H1 (cell line): Measurements from ENCODE around the gene MMP28. TPM values are rescaled to one million over a fixed set of nuclear protein-coding genes. Genes with fewer than 3 reads are reported as not detected.

ENCODE experiments used
- CTCF ChIA-PET: fragments of 300-600 bp; sonication (Branson Sonifier 250); formaldehyde crosslinking; loops from one replicate; lab custom pipeline; 2021; ENCODE audit not compliant: partially characterized antibody; lab: Charles Lee
- POLR2A ChIA-PET: fragments of 300-600 bp; sonication (Branson Sonifier 250); formaldehyde crosslinking; loops from one replicate; lab custom pipeline; 2021; ENCODE audit warnings: inconsistent platforms; ENCODE audit not compliant: partially characterized antibody; lab: Charles Lee
- DNase-seq, 2 experiments: peaks; one replicate each; pipeline versions ENCODE4 v3.0.0 to v3.0.0-alpha.2; 2010 to 2022; ENCODE audit warnings: low spot score in 2 of 2, low read depth in 1 of 2, mixed read lengths in 1 of 2
- FAIRE-seq: peaks from 2 replicates; lab custom pipeline; 2011; peaks lifted over from hg19 to GRCh38; lab: Jason Lieb, UNC
- H2AFZ ChIP-seq: 2 replicates; pipeline ENCODE4 v1.8.1; 2012; ENCODE audit warnings: low read length, inconsistent platforms
- H2AK5ac ChIP-seq: 2 replicates; pipeline ENCODE4 v1.6.1; 2013; ENCODE audit warnings: low read depth, low read length
- H2BK120ac ChIP-seq: replicated peaks from 2 replicates; pipeline ENCODE3; 2013; ENCODE audit warnings: low read depth, low read length, inconsistent platforms
- H2BK12ac ChIP-seq: 2 replicates; pipeline ENCODE4 v1.6.1; 2013; ENCODE audit warnings: low read depth, low read length
- H2BK15ac ChIP-seq: 2 replicates; pipeline ENCODE4 v1.6.1; 2013; ENCODE audit warnings: low read length
- H2BK20ac ChIP-seq: 2 replicates; pipeline ENCODE4 v1.6.1; 2013; ENCODE audit warnings: low read length
- H2BK5ac ChIP-seq: 2 replicates; pipeline ENCODE4 v1.6.1; 2013; ENCODE audit warnings: low read depth, low read length
- H3K14ac ChIP-seq: 2 replicates; pipeline ENCODE4 v1.6.1; 2013; ENCODE audit warnings: inconsistent platforms; ENCODE audit not compliant: insufficient read length
- H3K18ac ChIP-seq: 2 replicates; pipeline ENCODE4 v1.6.1; 2013; ENCODE audit warnings: low read length; ENCODE audit errors: extremely low read depth
- H3K23ac ChIP-seq: 2 replicates; pipeline ENCODE4 v1.6.1; 2013; ENCODE audit warnings: inconsistent platforms; ENCODE audit not compliant: insufficient read length
- H3K23me2 ChIP-seq: 2 replicates; pipeline ENCODE4 v1.6.1; 2013; ENCODE audit warnings: low read depth, low read length
- H3K27ac ChIP-seq: 2 replicates; pipeline ENCODE4 v1.6.1; 2011; ENCODE audit warnings: low read depth, low read length, inconsistent platforms
- H3K27me3 ChIP-seq, 4 experiments: replicated peaks in 1 of 4; 1 replicate in 1 of 4; 2 replicates in 3 of 4; pipeline versions ENCODE4 v1.6.1 to v1.8.1; 2011 to 2013; ENCODE audit warnings: low read length in 3 of 4, mild to moderate bottlenecking in 3 of 4, inconsistent platforms in 2 of 4, mixed read lengths in 2 of 4, moderate library complexity in 1 of 4; ENCODE audit not compliant: control insufficient read depth in 3 of 4, insufficient read depth in 3 of 4; ENCODE audit errors: extremely low read depth in 1 of 4
- H3K36me3 ChIP-seq, 4 experiments: 2 replicates each; pipeline versions ENCODE4 v1.6.1 to v1.8.1; 2011 to 2013; ENCODE audit warnings: mild to moderate bottlenecking in 4 of 4, low read length in 3 of 4, moderate library complexity in 2 of 4, control low read depth in 1 of 4, inconsistent platforms in 1 of 4; ENCODE audit not compliant: insufficient read depth in 4 of 4, control insufficient read depth in 2 of 4
- H3K4ac ChIP-seq: replicated peaks from 2 replicates; pipeline ENCODE3; 2013; ENCODE audit warnings: low read length, low read depth, mixed read lengths, inconsistent platforms; ENCODE audit not compliant: insufficient read length
- H3K4me1 ChIP-seq, 4 experiments: replicated peaks in 1 of 4; 1 replicate in 1 of 4; 2 replicates in 3 of 4; pipeline versions ENCODE4 v1.6.1 to v1.8.1; 2011 to 2013; ENCODE audit warnings: low read length in 3 of 4, inconsistent platforms in 2 of 4, mixed read lengths in 1 of 4; ENCODE audit not compliant: insufficient read depth in 4 of 4, control insufficient read depth in 3 of 4
- H3K4me2 ChIP-seq, 2 experiments: 2 replicates each; pipeline versions ENCODE4 v1.6.1 to v1.8.1; 2011 to 2013; ENCODE audit warnings: low read depth in 2 of 2, low read length in 2 of 2, control low read depth in 1 of 2, inconsistent platforms in 1 of 2, mild to moderate bottlenecking in 1 of 2; ENCODE audit not compliant: insufficient read depth in 1 of 2
- H3K4me3 ChIP-seq, 4 experiments: fragments of 200-600, 300-600 bp in 1 of 4; sonication (generic), shearing (Covaris generic), sonication (Bioruptor Twin) in 1 of 4; 2 replicates each; pipeline versions ENCODE4 v1.5.1 to v1.8.1; 2011 to 2016; ENCODE audit warnings: low read length in 4 of 4, low read depth in 3 of 4, control low read depth in 2 of 4, inconsistent platforms in 2 of 4, mild to moderate bottlenecking in 2 of 4, mixed read lengths in 1 of 4, moderate library complexity in 1 of 4; ENCODE audit not compliant: insufficient read depth in 2 of 4; ENCODE audit errors: extremely low read depth in 1 of 4
- H3K56ac ChIP-seq: replicated peaks from 2 replicates; pipeline ENCODE3; 2013; ENCODE audit warnings: low read depth, mild to moderate bottlenecking, mixed read lengths, low read length, inconsistent platforms; ENCODE audit not compliant: insufficient read length
- H3K79me1 ChIP-seq: 2 replicates; pipeline ENCODE4 v1.6.1; 2013; ENCODE audit warnings: low read depth, low read length, control low read depth
- H3K79me2 ChIP-seq, 2 experiments: 2 replicates each; pipeline versions ENCODE4 v1.6.1 to v1.8.1; 2012 to 2013; ENCODE audit warnings: low read length in 2 of 2, mild to moderate bottlenecking in 2 of 2, inconsistent platforms in 1 of 2; ENCODE audit not compliant: insufficient read depth in 2 of 2, control insufficient read depth in 1 of 2
- H3K9ac ChIP-seq, 4 experiments: replicated peaks in 1 of 4; 1 replicate in 1 of 4; 2 replicates in 3 of 4; pipeline versions ENCODE4 v1.6.1 to v1.8.1; 2011 to 2013; ENCODE audit warnings: low read depth in 3 of 4, low read length in 3 of 4, control low read depth in 2 of 4, mild to moderate bottlenecking in 2 of 4, moderate library complexity in 2 of 4, inconsistent platforms in 1 of 4; ENCODE audit errors: extremely low read depth in 1 of 4
- H3K9me3 ChIP-seq, 2 experiments: 2 replicates each; pipeline versions ENCODE4 v1.6.1 to v1.8.1; 2012 to 2013; ENCODE audit warnings: mild to moderate bottlenecking in 2 of 2, moderate library complexity in 2 of 2, control low read depth in 1 of 2, inconsistent platforms in 1 of 2, low read depth in 1 of 2, low read length in 1 of 2, mixed read lengths in 1 of 2; ENCODE audit not compliant: insufficient read depth in 2 of 2
- H4K20me1 ChIP-seq, 2 experiments: replicated peaks in 1 of 2; 2 replicates each; pipeline versions ENCODE3 to v1.8.1; 2011 to 2013; ENCODE audit warnings: inconsistent platforms in 2 of 2, low read length in 2 of 2, mild to moderate bottlenecking in 1 of 2; ENCODE audit not compliant: insufficient read depth in 2 of 2, control insufficient read depth in 1 of 2
- H4K5ac ChIP-seq: 2 replicates; pipeline ENCODE4 v1.6.1; 2013; ENCODE audit warnings: low read length, low read depth, mixed read lengths, inconsistent platforms; ENCODE audit not compliant: insufficient read length
- H4K8ac ChIP-seq: 2 replicates; pipeline ENCODE4 v1.8.0; 2013; ENCODE audit warnings: mild to moderate bottlenecking, moderate library complexity, low read length, inconsistent platforms; ENCODE audit not compliant: insufficient read depth; ENCODE audit errors: extremely low read depth
- H4K91ac ChIP-seq: replicated peaks from 2 replicates; pipeline ENCODE3; 2013; ENCODE audit warnings: low read length, mixed read lengths, inconsistent platforms; ENCODE audit not compliant: insufficient read length
- EZH2 ChIP-seq: fragments of 200-600 bp; sonication (generic); IDR thresholded peaks from 2 replicates; pipeline ENCODE4 v1.7.1; 2012; ENCODE audit warnings: low read depth, mild to moderate bottlenecking, moderate library complexity, low read length, inconsistent platforms; ENCODE audit not compliant: severe bottlenecking
- MAFK ChIP-seq: IDR thresholded peaks from 2 replicates; pipeline ENCODE4 v1.6.1; 2012; ENCODE audit warnings: low read depth, mild to moderate bottlenecking, improper control_type of control experiment, low read length
- NRF1 ChIP-seq: IDR thresholded peaks from 2 replicates; pipeline ENCODE4 v1.6.1; 2011; ENCODE audit warnings: mild to moderate bottlenecking, low read depth, low read length, improper control_type of control experiment
- POLR2AphosphoS5 ChIP-seq: IDR thresholded peaks from 2 replicates; pipeline ENCODE4 v1.6.1; 2011; ENCODE audit warnings: low read depth, low read length
- RXRA ChIP-seq: IDR thresholded peaks from 2 replicates; pipeline ENCODE4 v1.6.1; 2011; ENCODE audit warnings: low read depth, mild to moderate bottlenecking, low read length, moderate library complexity; ENCODE audit not compliant: insufficient read depth
- SAP30 ChIP-seq: fragments of 300-600 bp; sonication (generic); IDR thresholded peaks from 2 replicates; pipeline ENCODE4 v1.7.1; 2012; ENCODE audit warnings: low read length, moderate library complexity, mild to moderate bottlenecking, inconsistent platforms; ENCODE audit not compliant: insufficient read depth, insufficient replicate concordance
- SIX5 ChIP-seq: IDR thresholded peaks from 2 replicates; pipeline ENCODE4 v1.6.1; 2011; ENCODE audit warnings: mild to moderate bottlenecking, low read depth, low read length
- SP2 ChIP-seq: IDR thresholded peaks from 2 replicates; pipeline ENCODE4 v1.6.1; 2012; ENCODE audit warnings: mild to moderate bottlenecking, low read length, inconsistent platforms
- polyA plus RNA-seq, 7 experiments: library from polyadenylated mRNA; depleted of rRNA in 3 of 7; stranded (reverse) in 5 of 7; unstranded in 2 of 7; fragments of >200 nt in 5 of 7; fragments of 200-250 nt in 2 of 7; gene quantifications; 1 replicate in 5 of 7; 2 replicates in 1 of 7; 4 replicates in 1 of 7; pipeline versions ENCODE4 v1.2.1 to v1.2.3, GENCODE V29; 2011 to 2013; ENCODE audit warnings: missing spikeins in 2 of 7, mixed read lengths in 2 of 7
- total RNA-seq: library from RNA; stranded (reverse); fragmentation: NEBNext Ultra II Directional; extraction: Animal tissue kit (Norgen Biotek cat#: 25700); gene quantifications from 2 replicates; pipeline ENCODE4 v1.2.1, GENCODE V29; 2021

MMP28 gene
- total and polyA plus RNA-seq, 2 of the 8 experiments (the other 6 are each of a cell fraction or from before 2014, with no cell fraction given): not detected

- Histone ChIP-seq H4K91ac (no peak overlapping the region), H3K9ac (no peak overlapping the region), H3K56ac (no peak overlapping the region), H2BK12ac (no peak overlapping the region), H3K18ac (no peak overlapping the region), H3K79me1 (no peaks in the 10 kb centered on the region), H4K8ac (no peak overlapping the region), H3K79me2 (no peaks in the 10 kb centered on the region), H3K4me3 (no peak overlapping the region), H3K36me3 (no peaks in the 10 kb centered on the region), H4K5ac (no peak overlapping the region)
- POLR2A ChIA-PET: interaction anchor here (1.2 to 1.6 kb wide), 2 partner anchors 9 to 16 kb away, joined by 3 to 8 read pairs; partner anchors contain the start of gene TAF15
- TF ChIP-seq NRF1: no peak
- no peak for TF ChIP-seq SIX5
- TF ChIP-seq POLR2AphosphoS5: no peak
- no peak for TF ChIP-seq SAP30
- TF ChIP-seq RXRA: no peak
- TF ChIP-seq MAFK: no peak
- no peak for TF ChIP-seq SP2
- TF ChIP-seq EZH2: no peak
- TF ChIP-seq, all 59 proteins: peak for 0
- Histone ChIP-seq H2BK20ac (no peak overlapping the region), H3K4me1 (peaks cover 0 to 3% (median 2%) of the 10 kb centered on the region in 4 experiments; a peak in 4 of 7 replicates), H3K23ac (no peak overlapping the region), H4K20me1 (peaks cover 0 to 2% of the 10 kb centered on the region in 2 experiments), H2AFZ (no peak overlapping the region), H2BK15ac (no peak overlapping the region), H3K27me3 (peaks cover 14 to 30% (median 22%) of the 10 kb centered on the region in 4 experiments), H3K23me2 (peaks cover 8% of the 10 kb centered on the region; the same call in 1 of the 2 replicates), H3K9me3 (no peaks in the 10 kb centered on the region), H2BK120ac (no peak overlapping the region), H2AK5ac (no peak overlapping the region), H2BK5ac (no peak overlapping the region), H3K4me2 (no peak overlapping the region), H3K4ac (no peak overlapping the region), H3K27ac (no peak overlapping the region), H3K14ac (no peak overlapping the region)
- CTCF ChIA-PET: interaction anchor here (0.6 to 11.7 kb wide), 4 partner anchors 9 to 33 kb away, joined by 3 to 179 read pairs (median 6); partner anchors contain the start of genes C17orf50 and TAF15
- DNase-seq (no peak), FAIRE-seq (no peak)
Measured at GRCh38 chr17:35799942-35800341, 4.5 kb upstream of the MMP28 start.
